ELF-1 (cell line): ENCODE data around the gene PTPRN2.
A peak's percentile ranks its signal among the peaks of the same experiment; 100 is the strongest.
"Not testable (repeated sequence)": the region's sequence is repeated elsewhere in the genome, so short reads cannot be mapped to it uniquely, and the experiment has no call there.

Source experiments
- DNase-seq: peaks from one replicate; pipeline ENCODE4 v3.0.0-alpha.2; 2016; ENCODE audit warnings: low read depth, low spot score

The PTPRN2 gene

DNA sequence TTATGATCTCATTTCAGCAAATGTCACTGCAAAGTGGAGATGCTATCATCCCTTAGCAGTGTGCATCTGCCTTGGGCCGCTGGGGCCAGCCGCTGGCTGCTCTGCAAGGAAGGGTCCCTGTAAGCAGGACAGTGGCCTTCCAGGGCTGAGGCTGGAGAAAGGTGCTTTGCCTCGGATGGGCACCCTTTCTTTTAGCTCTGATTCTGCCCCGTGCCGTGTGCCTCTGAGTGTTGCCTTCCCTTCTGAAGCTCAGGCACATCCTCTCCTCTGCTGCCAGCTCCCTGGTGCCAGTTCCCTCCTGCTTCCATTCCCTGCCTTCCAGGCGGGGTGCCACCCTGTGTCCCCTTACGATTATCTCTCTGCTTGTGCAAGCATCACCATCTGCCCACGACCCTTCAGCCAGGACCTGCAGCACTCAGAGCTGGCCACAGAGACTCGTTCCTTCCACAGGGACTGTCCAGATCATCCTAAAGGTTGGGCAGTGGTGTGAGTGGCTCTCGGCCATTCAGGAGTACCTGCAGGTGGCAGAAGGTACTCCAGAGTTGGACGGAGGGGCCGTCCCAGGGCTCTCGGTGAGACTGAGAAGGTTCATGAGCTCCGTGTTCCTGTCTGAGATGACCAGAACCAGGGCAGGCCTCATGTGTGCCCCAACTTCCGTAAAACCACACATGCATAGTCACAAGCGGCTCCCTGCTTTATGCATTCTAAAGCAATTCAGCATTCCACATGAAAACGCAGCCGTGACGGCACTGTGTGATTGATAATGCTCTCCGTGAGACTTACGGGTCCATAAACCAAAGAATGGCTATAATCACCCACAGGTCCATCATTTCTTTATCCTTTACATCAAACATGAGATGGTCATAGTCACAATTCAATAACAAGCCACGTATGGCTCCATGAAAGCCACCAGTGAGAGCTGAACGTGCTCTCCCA is 879.4 kb downstream of the PTPRN2 start:
- no peak for DNase-seq

DNA sequence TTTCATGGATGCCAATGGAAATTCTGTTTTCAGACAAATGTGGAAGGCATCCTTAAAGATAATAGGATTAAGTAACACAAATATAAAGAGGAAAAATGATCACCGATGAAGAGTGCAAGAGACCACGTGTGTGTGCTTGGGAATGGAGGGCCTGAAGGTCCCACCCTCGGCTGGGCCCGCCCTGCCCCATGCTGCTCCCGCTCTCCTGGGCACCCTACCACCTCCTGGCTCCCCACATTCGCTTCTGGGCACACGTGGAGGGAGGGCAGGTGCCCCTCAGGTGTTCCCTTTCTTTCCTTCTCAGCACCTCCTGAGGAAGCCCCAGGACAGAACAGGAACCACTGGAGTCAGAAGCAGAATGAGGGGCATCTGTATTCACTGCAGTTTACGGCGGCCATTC is 883.3 kb downstream of the PTPRN2 start:
- no peak for DNase-seq

DNA sequence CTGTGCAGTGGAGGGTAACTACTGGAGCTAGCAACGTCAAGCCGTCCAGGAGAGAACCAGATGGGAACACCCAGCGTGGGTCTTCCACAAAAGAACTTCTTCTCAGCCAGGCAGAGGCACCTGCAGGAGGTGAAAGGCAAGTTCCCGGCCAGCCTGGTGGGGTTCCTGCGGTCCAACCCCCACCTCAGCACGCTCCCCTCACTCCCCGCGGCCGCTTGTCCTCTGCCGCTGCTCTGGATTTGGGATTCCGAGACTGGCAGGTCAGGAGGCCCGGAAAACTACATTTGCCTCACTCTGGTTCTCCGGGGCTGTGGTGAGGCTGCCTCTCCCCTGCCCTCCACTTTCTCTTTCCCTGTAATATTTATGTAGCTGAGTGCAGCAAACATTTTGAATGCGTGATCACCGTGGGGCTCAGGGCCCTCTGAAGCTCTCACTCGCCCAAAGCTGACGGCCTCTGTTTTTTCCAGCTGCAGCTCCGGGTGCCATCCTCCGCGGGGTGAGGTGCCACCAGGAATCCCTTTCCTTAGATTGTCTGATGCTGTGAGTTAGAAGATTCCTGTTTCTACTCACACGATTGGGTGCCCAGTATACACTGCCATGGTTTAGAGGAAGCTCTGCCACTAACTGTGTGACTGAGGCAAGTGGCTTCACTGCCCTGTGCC is 884.0 kb downstream of the PTPRN2 start:
- DNase-seq: no peak

DNA sequence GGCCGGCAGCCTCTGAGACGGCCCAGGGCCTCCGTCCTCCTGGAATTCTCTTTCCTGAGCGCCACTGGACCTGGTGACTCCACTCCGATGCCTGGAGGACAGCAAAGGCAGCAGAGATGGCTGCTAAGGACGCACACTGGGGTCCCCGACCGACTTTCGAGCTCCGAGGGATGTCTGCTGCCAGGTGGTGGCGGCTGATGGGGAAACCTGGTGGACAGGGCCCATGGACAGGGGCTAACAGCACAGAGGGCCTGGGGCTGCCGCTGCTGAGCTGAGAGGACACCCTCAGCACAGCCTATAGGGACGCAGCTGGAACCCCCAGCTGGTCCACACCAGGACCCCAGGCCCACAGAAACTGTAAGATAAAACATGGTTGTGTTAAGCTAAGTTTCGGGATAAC is 884.5 kb downstream of the PTPRN2 start:
- no peak for DNase-seq

DNA sequence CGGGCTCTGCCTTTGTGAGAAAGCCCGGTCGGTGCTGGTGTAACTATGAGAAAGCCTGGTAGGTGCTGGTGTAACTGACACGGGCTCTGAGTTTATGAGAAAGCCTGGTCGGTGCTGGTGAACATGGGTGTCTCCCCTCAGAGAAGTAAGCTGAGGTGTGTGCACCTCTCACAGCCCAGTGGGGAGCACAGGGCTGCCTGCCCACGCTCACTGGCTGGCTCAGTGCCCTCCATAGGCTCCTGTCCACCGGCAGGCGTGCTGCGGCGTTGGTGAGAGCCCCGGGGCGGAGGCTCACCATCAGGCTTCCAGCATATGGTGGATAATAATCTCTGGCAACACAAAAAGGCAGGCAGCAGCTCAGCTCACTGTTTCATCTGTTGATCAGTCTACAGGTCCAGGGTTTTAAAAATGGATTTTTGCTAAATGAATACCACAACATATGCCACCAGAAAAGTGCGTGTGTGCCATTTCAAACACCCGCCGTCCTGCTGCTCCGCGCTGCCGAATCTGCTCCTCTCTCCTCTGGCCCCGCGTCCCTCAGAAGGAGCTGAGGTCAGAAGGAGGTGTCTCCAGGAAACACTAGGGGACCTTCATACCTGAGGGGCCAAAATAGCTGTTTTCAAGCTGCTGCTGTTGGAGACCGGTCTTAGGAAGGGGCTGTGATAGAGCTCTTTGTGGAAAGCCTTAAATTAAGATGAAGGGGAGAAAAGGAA is 885.2 kb downstream of the PTPRN2 start:
- DNase-seq: no peak

DNA sequence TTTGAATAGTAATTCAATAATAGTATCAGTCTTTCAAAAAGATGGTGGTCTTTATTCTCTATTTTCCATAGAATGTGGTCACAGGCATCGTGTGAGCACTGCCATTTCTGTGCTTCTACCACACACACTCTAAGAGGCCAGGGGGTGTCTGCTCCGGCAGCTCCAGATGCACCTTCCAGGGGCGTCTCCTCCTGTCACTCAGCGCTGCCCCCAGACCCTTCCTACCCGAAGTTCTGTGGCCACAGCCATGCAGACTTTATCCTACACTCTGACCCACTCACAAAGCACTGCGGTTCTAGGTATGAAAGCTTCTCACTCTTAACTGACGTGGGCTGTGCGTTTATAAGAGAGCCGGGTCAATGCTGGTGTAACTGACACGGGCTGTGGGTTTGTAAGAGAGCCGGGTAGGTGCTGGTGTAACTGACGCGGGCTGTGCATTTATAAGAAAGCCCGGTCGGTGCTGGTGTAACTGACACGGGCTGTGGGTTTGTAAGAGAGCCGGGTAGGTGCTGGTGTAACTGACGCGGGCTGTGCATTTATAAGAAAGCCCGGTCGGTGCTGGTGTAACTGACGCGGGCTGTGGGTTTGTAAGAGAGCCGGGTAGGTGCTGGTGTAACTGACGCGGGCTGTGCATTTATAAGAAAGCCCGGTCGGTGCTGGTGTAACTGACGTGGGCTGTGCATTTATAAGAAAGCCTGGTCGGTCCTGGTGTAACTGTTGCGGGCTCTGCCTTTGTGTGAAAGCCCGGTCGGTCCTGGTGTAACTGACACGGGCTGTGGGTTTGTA is 886.0 kb downstream of the PTPRN2 start:
- DNase-seq: not testable (repeated sequence)

DNA sequence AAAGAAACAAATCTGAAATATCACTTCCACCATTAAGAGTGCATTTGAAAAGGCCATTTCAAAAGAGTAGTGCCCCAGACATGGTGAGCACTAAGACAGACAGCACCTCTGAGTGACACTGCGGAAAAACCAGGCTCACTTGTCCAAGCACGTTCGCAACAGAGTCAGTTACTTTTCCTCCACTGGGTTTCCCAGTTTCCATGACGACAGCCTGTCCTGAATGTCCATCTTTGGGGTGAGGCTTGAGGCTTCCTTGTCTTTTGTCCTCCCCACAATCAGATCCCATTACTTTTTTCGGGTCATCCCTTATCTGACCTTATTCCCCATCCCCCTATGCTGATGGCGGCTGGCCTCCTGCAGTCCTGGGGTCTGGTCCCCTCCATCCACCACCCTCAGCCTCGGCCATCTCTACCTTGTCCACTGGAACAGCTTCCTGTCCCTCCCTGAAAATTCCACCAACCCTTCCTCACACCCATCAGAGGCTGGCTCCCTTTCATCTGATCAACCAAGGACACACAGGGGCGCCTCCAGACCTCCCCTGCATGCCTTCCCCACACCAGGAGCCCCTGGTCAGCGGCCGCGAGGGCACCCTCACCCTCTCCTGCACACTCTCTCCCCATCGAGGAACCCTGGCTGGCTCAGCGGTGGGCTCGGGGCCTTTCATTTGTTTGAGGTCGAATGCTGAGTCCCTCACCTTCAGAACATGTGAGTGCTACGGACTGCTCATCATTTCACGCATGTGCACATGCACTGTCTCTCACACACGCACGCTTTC is 887.2 kb downstream of the PTPRN2 start:
- no peak for DNase-seq

DNA sequence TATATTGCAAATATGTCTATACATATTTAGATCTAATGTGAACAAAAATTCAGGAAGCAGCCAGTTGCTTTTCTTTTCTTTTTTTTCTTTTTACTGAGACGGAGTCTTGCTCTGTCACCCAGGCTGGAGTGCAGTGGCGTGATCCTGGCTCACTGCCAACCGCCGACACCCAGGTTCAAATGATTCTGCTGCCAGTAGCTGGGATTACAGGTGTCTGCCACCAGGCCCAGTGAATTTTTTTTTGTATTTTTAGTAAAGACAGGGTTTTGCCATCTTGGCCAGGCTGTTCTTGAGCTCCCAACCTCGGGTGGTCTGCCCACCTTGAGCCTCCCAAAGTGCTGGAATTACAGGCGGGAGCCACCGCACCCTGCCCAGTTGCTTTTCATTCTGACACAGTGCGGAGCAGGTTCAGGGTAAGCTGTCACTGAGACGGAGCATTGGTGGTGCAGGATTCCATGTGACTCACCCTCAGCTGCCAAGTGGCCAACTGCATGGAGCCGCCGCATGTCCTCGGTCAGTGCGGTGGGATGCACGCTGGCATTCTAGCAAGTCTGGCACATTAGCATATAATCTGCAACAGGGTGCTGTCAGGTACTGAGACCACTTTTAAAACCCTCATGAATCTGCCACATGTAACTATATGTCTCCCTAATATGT is 888.1 kb downstream of the PTPRN2 start:
- no peak for DNase-seq

DNA sequence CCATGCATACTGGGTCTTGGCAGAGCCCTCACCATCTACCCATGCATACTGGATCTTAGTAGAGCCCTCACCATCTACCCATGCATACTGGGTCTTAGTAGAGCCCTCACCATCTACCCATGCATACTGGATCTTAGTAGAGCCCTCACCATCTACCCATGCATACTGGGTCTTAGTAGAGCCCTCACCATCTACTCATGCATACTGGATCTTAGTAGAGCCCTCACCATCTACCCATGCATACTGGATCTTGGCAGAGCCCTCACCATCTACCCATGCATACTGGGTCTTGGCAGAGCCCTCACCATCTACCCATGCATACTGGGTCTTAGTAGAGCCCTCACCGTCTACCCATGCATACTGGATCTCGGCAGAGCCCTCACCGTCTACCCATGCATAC is 890.3 kb downstream of the PTPRN2 start:
- not testable (repeated sequence) for DNase-seq

DNA sequence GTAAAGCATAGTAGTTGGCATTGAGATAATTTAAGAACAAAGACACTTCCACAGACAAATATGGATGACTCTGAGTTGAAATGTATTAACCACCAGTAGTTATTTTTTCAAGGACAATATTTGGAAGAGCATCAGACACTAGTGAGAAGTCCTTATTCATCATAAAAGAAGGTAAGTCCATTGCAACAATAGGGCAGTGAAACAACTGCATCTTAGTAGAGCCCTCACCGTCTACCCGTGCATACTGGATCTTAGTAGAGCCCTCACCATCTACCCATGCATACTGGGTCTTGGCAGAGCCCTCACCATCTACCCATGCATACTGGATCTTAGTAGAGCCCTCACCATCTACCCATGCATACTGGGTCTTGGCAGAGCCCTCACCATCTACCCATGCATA is 892.0 kb downstream of the PTPRN2 start:
- not testable (repeated sequence) for DNase-seq

DNA sequence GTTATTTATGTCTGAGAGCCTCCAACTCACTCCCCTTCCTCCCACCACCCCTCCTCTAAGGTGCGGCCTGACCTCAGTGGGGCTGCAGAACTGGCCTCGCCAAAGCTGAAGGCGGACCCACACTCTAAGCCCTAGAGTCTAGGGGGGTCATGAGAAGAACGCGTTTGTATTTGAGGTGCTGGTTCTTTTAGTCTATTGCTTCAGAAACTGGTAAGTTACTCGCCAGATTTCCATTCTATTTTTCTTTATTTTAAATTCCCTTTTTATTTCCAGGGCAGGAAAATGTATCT is 893.3 kb downstream of the PTPRN2 start:
- no peak for DNase-seq

DNA sequence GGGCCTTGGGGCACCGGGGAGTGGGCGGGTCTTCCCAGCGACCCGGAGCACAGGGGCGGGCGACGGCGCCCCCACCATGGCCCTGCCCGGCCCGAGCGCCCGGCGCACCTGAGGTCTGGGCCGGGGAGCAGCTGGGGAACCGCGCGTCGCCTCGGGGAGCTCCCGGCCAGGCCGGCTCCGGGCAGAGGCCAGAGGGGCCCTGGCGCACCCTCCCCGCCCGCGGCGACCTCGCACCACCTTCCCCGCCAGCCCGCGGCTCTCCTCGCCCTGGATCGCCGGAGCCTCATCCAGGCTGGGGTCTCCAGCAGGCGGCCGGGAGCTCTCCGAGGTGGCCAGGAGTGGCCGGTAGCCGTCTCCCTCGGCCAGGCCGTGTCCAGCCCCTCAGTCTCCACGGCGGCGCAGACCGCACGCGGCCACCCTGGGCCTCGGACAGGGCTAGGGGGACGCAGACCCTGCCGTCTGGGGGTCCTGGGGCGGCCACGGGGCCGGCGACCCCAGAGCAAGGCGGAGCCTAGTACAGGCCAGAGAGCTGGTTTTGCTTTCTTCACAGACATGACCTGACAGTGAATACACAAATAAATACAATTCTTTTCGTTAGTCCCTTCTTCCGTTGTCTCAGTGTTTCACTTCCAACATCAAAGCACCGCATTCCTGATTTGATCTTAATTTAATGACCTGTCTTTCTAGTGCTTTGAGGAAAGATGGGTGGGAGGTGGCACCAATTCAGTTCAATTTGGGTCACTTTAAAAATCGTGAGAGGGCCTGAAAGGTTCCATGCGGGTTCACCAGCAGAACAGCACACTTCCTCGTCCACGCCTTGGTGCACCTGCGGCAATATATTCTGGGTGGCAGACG is 893.9 kb downstream of the PTPRN2 start:
- peak; percentile 54 for DNase-seq

DNA sequence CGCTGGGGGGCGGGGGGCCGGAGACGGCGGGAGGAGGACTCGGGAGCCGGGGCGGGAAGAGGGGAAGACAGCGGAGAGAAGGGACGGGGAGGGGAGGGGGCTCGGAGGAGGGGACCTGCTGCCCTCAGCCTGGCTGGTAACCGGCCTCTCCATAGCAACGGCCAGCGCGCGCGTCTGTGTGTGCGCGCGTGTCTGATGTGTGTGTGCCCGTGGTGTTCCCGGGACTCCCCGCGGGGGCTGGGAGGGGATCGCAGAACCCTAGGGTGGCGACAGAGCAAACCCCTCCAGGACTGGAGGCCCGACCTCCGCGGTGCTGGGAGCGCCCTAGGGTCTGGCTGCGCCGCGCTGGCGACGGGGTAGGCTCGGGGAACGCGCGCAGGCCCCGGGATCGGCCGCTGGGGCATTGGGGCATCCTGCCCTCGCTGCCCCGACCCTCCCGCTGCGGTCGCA is 894.5 kb downstream of the PTPRN2 start:
- DNase-seq: no peak

DNA sequence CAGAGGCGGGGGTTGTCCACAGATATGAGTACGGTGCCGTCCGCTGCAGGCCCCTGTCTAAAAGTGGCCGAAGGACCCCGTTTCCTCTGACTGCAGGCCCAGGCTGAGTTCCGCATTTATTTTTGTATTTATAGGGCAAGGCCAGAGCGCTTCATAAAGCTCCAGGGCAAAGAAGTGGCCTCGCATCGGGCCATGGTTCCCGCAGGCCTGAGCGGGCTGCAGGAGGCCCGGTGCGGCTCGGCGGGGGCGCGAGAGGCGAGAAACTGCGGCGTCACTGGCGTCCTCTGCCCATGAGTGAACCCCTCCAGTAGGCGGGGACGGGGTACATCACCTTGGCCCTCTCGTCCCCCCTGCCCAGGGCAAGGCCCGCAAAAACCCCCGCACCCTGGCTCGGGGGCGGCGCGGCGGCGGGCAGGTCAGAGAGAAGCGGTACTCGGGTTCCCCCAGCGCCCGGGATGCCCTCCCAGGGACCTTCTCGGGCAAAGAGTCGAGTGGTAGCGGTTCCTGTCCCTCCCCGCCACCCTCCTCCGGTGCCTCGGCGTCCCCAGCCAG is 895.1 kb downstream of the PTPRN2 start:
- no peak for DNase-seq

DNA sequence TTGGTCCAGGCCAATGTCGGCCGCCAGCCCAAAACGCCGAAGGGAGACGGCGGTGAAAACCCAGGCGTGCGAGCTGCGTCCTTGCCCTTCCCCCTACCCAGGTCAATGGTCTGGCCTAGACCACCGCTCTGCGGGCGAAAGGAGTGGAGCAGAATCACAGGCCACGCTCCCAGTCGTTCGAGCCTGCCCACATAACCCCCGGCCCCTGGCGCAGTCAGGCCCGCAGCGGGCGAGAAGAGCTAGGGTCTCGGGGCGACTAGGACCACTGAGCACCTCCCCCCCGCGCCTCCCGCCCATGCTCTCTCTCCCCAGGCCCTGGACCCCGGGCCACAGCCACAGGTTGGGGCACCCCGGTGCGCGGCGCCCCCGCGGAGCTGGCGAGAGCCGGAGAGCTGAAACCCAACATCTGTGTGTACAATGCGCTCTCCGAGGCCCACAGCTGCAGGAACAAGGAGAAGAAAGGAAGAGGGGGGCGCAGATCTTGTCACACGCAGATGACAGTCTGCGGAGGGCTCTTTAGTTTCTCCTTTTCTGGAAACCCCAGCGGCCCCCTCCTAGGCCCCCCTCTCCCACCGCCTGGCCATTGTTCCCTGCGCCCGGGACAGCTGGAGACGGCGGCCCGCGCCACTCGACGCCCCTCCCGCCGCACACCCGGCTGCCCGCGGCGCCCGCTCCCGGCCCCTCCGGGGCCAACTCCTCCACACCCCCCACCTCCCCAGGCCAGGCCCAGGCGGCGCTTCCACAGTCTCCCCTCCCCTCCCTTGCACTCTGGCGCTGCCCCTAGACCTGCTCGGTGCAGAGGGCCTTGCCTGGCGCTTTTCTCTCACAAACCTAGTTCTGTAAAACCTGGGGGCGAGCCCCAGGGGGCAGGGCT is 895.8 kb downstream of the PTPRN2 start:
- DNase-seq: no peak

DNA sequence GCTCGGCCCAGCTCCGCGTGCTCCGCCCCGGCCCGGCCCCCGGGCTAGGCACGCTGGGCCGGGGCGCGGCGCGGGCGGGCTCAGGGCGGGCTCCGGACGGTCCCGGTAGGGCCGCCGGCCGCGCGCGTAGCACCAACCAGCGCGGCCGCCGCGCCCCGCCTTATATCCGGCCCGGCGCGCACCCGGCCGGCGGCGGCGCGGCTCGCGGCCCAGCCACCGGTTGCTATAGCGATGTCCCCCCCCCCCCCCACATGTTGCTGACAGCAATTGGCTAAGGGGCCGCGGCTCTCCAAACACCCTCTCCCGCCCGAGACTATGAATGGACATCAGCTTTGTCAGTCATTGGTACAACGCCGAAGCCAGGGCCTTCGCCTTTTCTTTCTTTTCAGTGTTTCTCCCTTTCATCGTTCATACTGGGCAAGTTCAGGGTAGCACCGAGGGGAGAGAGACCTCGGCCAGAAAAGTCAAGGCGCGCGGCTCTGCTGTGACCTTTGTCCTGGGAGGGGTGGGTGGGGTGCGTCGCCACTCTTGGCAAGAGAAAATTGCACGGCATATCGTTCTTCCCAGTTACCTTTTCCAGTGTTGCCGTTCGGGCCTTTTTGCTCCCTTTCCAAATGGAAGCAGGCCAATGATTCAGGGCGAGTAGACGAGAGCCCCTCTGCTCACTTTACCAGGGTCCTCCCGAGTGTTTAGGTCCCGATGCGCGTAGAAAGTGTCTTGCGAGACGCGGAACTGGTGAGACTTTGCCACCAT is 896.6 kb downstream of the PTPRN2 start:
- peak; percentile 81 for DNase-seq

DNA sequence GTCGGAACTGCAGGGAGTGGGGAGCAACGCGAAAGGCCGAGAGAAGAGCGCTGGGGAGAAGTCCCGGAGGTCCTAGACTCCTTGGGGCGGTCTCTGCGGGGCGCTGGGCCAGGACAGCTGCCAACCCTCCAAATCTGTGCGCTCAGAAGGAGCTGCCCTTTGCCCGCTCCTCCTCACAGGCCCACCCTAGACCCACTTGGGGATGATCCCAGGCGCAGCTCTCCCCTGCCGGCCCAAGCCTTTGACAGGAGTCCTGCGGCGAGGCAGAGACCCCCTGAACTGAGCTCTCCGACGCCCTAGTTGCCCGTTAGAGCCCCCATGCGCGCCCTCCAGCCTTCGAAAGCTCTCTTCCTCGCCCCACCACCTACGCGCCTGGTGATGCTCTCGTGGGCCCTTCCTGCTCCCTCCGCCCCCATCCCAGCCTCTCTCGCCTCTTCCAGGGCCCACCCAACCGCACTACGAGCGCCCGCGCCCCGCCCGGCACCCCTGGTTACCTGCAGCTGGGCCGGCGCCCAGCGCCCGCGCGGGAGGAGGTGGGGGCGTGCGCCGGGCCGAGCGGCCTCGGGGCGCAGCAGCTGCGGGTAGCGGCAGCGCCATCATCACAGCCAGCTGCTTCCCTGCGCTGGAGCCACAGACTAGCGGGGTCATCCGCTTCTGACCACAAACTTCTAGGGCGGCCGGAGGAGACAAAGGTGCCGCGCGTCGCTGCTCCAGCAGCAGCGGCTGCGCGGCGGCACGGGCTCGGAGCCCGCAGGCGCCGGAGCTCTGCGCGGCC is 897.4 kb downstream of the PTPRN2 start:
- no peak for DNase-seq
